GM23248 (cell line): ENCODE results near the gene MARCHF2. TPM values are rescaled to one million over a fixed set of nuclear protein-coding genes. Genes with fewer than 3 reads are reported as not detected.
A peak's percentile ranks its signal among the peaks of the same experiment; 100 is the strongest.

Experiments used
- DNase-seq: peaks from one replicate; pipeline ENCODE4 v3.0.0-alpha.2; 2015
- H2AFZ ChIP-seq: fragments of 200-600 bp; sonication (generic); 2 replicates; pipeline ENCODE4 v1.6.1; 2016; ENCODE audit warnings: antibody characterized with exemption
- H3F3A ChIP-seq: fragments of 200-600 bp; sonication (generic); 2 replicates; pipeline ENCODE4 v1.6.1; 2016; ENCODE audit warnings: mild to moderate bottlenecking, antibody characterized with exemption, mixed run types; ENCODE audit not compliant: insufficient read depth
- H3K27ac ChIP-seq: fragments of 200-600 bp; sonication (generic); 2 replicates; pipeline ENCODE4 v1.5.1; 2016; ENCODE audit warnings: mild to moderate bottlenecking
- H3K27me3 ChIP-seq: fragments of 200-600 bp; sonication (generic); replicated peaks from 2 replicates; pipeline ENCODE4 v1.6.1; 2016; ENCODE audit warnings: mild to moderate bottlenecking; ENCODE audit not compliant: insufficient read depth
- H3K36me3 ChIP-seq: fragments of 200-600 bp; sonication (generic); 2 replicates; pipeline ENCODE4 v1.6.1; 2016; ENCODE audit warnings: low read depth, mild to moderate bottlenecking
- H3K4me1 ChIP-seq: fragments of 200-600 bp; sonication (generic); 2 replicates; pipeline ENCODE4 v1.6.1; 2016; ENCODE audit warnings: mild to moderate bottlenecking; ENCODE audit not compliant: insufficient read depth
- H3K4me2 ChIP-seq: fragments of 200-600 bp; sonication (generic); one replicate; pipeline ENCODE4 v1.6.1; 2016; ENCODE audit warnings: mild to moderate bottlenecking; ENCODE audit not compliant: unreplicated experiment
- H3K4me3 ChIP-seq: fragments of 200-600 bp; sonication (generic); 2 replicates; pipeline ENCODE4 v1.5.1; 2016; ENCODE audit warnings: mild to moderate bottlenecking
- H3K79me2 ChIP-seq: fragments of 200-600 bp; sonication (generic); 2 replicates; pipeline ENCODE4 v1.6.1; 2016; ENCODE audit warnings: mild to moderate bottlenecking; ENCODE audit not compliant: insufficient read depth
- H3K9ac ChIP-seq: fragments of 200-600 bp; sonication (generic); 2 replicates; pipeline ENCODE4 v1.6.1; 2016; ENCODE audit warnings: mild to moderate bottlenecking
- H3K9me2 ChIP-seq: fragments of 200-600 bp; sonication (generic); 2 replicates; pipeline ENCODE4 v1.6.1; 2016; ENCODE audit warnings: mixed run types, mild to moderate bottlenecking, moderate library complexity; ENCODE audit not compliant: insufficient read depth
- H3K9me3 ChIP-seq: fragments of 200-600 bp; sonication (generic); one replicate; pipeline ENCODE4 v1.6.1; 2017; ENCODE audit warnings: low read depth
- H4K20me1 ChIP-seq: fragments of 200-600 bp; sonication (generic); 2 replicates; pipeline ENCODE4 v1.6.0; 2016; ENCODE audit not compliant: insufficient read depth
- EZH2 ChIP-seq: fragments of 200-600 bp; sonication (generic); IDR thresholded peaks from 2 replicates; pipeline ENCODE4 v1.6.1; 2018; ENCODE audit warnings: antibody characterized with exemption, mild to moderate bottlenecking; ENCODE audit not compliant: insufficient read depth, poor library complexity, severe bottlenecking
- EZH2phosphoT487 ChIP-seq: fragments of 200-600 bp; sonication (generic); IDR thresholded peaks from 2 replicates; pipeline ENCODE4 v1.6.1; 2018; ENCODE audit warnings: antibody characterized with exemption, moderate library complexity, mild to moderate bottlenecking, low read depth; ENCODE audit not compliant: insufficient read depth
- WGBS, 2 experiments: methylation state at CpG; one replicate each; pipeline ENCODE4 v1.1.6; 2015 to 2017; ENCODE audit warnings: low lambda C conversion rate in 2 of 2, low coverage in 1 of 2; ENCODE audit errors: missing lambda C conversion rate in 2 of 2; 5-methylcytosine and 5-hydroxymethylcytosine counted together
- in situ Hi-C: fragments of 300-500 bp; cut with MboI; formaldehyde crosslinking; loops from 2 replicates; pipeline ENCODE4 v1.15.0; 2020
- polyA plus RNA-seq: library from polyadenylated mRNA; unstranded; fragments of >200 nt; fragmentation: Nextera tagmentation; extraction: Ambion mirVana; gene quantifications from 2 replicates; pipeline ENCODE4 v1.2.1, GENCODE V29; 2016
- total RNA-seq: library from RNA; depleted of rRNA; stranded (reverse); fragments of >200 nt; shearing (Covaris generic); gene quantifications from 2 replicates; pipeline ENCODE4 v1.2.3, GENCODE V29; 2014

The MARCHF2 gene
- total and polyA plus RNA-seq, 2 experiments from 2014 or later: 33.1 to 87.4 TPM

GRCh38 chr19:8366961-8367326 is 46.2 kb upstream of the MARCHF2 start:
- Histone ChIP-seq H3K4me2 (peak overlapping the region; percentile 66), H3K4me1 (peaks cover 28% of the 10 kb centered on the region), H3K9me3 (no peaks in the 10 kb centered on the region), H2AFZ (no peak overlapping the region), H3K79me2 (peaks cover 7% of the 10 kb centered on the region; the same call in 1 of the 2 replicates), H3K9me2 (no peaks in the 10 kb centered on the region), H3K36me3 (no peaks in the 10 kb centered on the region), H3K27me3 (no peaks in the 10 kb centered on the region), H3K27ac (no peak overlapping the region), H3F3A (peaks cover 39% of the 10 kb centered on the region), H3K9ac (no peak overlapping the region), H4K20me1 (no peaks in the 10 kb centered on the region), H3K4me3 (peak overlapping the region; percentile 53)
- TF ChIP-seq EZH2phosphoT487: no peak
- no peak for TF ChIP-seq EZH2
- peak; percentile 40 for DNase-seq
- in situ Hi-C loops: no loop called here
- WGBS, 2 experiments: 18 to 28% methylated on average over 9 to 13 of the region's 13 CpGs

- DNase-seq: peak; percentile 92
- Histone ChIP-seq H3K4me1 (peaks cover 25% of the 10 kb centered on the region), H3K27me3 (no peaks in the 10 kb centered on the region), H3K9me2 (no peaks in the 10 kb centered on the region), H3K27ac (no peak overlapping the region; the same call in 1 of the 2 replicates), H3K4me2 (peak overlapping the region; percentile 66), H2AFZ (no peak overlapping the region), H3K9ac (no peak overlapping the region), H4K20me1 (no peaks in the 10 kb centered on the region), H3K9me3 (no peaks in the 10 kb centered on the region), H3K4me3 (peak overlapping the region; percentile 53), H3K36me3 (no peaks in the 10 kb centered on the region), H3K79me2 (peaks cover 7% of the 10 kb centered on the region; the same call in 1 of the 2 replicates), H3F3A (peaks cover 35% of the 10 kb centered on the region)
- TF ChIP-seq EZH2phosphoT487: no peak
- no peak for TF ChIP-seq EZH2
- in situ Hi-C loops: no loop called here
- WGBS, 2 experiments: 20 to 22% methylated on average over 22 to 23 of the region's 23 CpGs
These were observed 45.6 kb upstream of the MARCHF2 start for GRCh38 chr19:8367327-8368001.

GRCh38 chr19:8370176-8371010 is 42.7 kb upstream of the MARCHF2 start:
- WGBS, 2 experiments: 82% methylated on average over 19 of the region's 19 CpGs
- no peak overlapping the region for H3K4me2 ChIP-seq
- no peaks in the 10 kb centered on the region for H3K36me3 ChIP-seq
- H3K9ac ChIP-seq: no peak overlapping the region
- H3K4me3 ChIP-seq: no peak overlapping the region
- H2AFZ ChIP-seq: no peak overlapping the region
- in situ Hi-C loops: no loop called here
- no peak for DNase-seq
- peaks cover 14% of the 10 kb centered on the region for H3K4me1 ChIP-seq
- H4K20me1 ChIP-seq: no peaks in the 10 kb centered on the region
- H3K9me2 ChIP-seq: no peaks in the 10 kb centered on the region
- TF ChIP-seq EZH2phosphoT487 (no peak), EZH2 (no peak)
- no peaks in the 10 kb centered on the region for H3K9me3 ChIP-seq
- H3F3A ChIP-seq: peaks cover 34% of the 10 kb centered on the region
- H3K27ac ChIP-seq: no peak overlapping the region
- no peaks in the 10 kb centered on the region for H3K27me3 ChIP-seq
- H3K79me2 ChIP-seq: peaks cover 7% of the 10 kb centered on the region; the same call in 1 of the 2 replicates

GRCh38 chr19:8371011-8371804 is 41.9 kb upstream of the MARCHF2 start:
- Histone ChIP-seq H3K4me2 (no peak overlapping the region), H3K9me2 (no peaks in the 10 kb centered on the region), H3K27me3 (no peaks in the 10 kb centered on the region), H3F3A (peaks cover 34% of the 10 kb centered on the region), H3K4me1 (peaks cover 14% of the 10 kb centered on the region), H3K36me3 (no peaks in the 10 kb centered on the region), H3K9me3 (no peaks in the 10 kb centered on the region), H3K9ac (no peak overlapping the region), H2AFZ (no peak overlapping the region), H3K4me3 (no peak overlapping the region), H3K27ac (no peak overlapping the region), H4K20me1 (no peaks in the 10 kb centered on the region), H3K79me2 (0 out of 2 replicates have a peak, but pooled peaks cover under 1% of the 10 kb centered on the region)
- no peak for TF ChIP-seq EZH2phosphoT487
- no peak for TF ChIP-seq EZH2
- no peak for DNase-seq
- in situ Hi-C loops: no loop called here
- 93 to 94% methylated on average over 23 to 28 of the region's 28 CpGs for WGBS, 2 experiments
